GM13977 (cell line): Measurements from ENCODE around the gene TACSTD2.
"Not testable (repeated sequence)": the region's sequence is repeated elsewhere in the genome, so short reads cannot be mapped to it uniquely, and the experiment has no call there.

Experiments used
- DNase-seq: peaks from one replicate; pipeline ENCODE4 v3.0.0; 2012; ENCODE audit warnings: low spot score
- in situ Hi-C: fragments of 300-500 bp; cut with MboI; formaldehyde crosslinking; loops from one replicate; pipeline ENCODE4 v1.12.0; 2022; ENCODE audit warnings: low sequenced_read_pairs, low pct_unique_long_range_greater_than_20kb, mixed read lengths, inconsistent platforms; ENCODE audit not compliant: unreplicated experiment
- TF ChIP-seq, protein P1 (sequence below): IDR thresholded peaks from 2 replicates; pipeline ENCODE4 v1.5.1; 2012; ENCODE audit warnings: mild to moderate bottlenecking, control low read depth; ENCODE audit not compliant: insufficient read depth; ENCODE audit errors: extremely low read depth, missing control alignments

The TACSTD2 gene

DNA sequence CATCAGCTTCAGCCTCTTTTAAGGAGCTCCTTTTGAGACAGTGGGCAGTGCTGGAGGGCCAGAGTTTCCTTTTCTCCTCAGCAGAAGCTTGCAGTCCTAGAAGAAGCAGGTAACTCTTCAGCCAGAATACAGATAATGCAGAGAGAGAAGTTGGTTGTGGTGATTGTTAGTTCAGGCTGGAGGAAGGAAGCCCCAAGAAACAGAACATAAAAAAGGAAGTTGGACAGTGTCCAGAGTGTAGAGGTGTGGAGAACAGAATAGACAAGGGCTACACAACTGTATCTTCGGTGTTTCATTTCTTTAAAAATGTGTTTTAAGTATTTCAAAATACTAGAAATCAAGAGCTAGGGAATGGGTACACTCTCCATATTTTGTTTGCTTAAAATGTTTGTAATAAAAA is 6.4 kb upstream of the TACSTD2 start:
- no peak for DNase-seq
- in situ Hi-C loops: no loop called here
- TF ChIP-seq, protein P1, sequence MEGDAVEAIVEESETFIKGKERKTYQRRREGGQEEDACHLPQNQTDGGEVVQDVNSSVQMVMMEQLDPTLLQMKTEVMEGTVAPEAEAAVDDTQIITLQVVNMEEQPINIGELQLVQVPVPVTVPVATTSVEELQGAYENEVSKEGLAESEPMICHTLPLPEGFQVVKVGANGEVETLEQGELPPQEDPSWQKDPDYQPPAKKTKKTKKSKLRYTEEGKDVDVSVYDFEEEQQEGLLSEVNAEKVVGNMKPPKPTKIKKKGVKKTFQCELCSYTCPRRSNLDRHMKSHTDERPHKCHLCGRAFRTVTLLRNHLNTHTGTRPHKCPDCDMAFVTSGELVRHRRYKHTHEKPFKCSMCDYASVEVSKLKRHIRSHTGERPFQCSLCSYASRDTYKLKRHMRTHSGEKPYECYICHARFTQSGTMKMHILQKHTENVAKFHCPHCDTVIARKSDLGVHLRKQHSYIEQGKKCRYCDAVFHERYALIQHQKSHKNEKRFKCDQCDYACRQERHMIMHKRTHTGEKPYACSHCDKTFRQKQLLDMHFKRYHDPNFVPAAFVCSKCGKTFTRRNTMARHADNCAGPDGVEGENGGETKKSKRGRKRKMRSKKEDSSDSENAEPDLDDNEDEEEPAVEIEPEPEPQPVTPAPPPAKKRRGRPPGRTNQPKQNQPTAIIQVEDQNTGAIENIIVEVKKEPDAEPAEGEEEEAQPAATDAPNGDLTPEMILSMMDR: no peak

DNA sequence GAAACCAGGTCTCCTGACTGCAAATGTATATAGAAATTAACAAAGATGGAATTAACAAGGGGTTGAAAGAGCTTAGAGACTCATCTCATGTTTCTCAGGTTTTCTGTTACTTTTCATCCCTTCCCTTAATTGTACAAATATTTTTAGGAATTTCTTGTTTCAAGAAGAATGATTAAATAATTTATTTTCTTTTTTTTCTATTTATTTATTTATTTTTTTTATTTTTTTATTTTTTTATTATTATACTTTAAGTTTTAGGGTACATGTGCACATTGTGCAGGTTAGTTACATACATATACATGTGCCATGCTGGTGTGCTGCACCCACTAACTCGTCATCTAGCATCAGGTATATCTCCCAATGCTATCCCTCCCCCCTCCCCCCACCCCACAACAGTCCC is 5.1 kb upstream of the TACSTD2 start:
- DNase-seq, in situ Hi-C loops: not testable (repeated sequence)

DNA sequence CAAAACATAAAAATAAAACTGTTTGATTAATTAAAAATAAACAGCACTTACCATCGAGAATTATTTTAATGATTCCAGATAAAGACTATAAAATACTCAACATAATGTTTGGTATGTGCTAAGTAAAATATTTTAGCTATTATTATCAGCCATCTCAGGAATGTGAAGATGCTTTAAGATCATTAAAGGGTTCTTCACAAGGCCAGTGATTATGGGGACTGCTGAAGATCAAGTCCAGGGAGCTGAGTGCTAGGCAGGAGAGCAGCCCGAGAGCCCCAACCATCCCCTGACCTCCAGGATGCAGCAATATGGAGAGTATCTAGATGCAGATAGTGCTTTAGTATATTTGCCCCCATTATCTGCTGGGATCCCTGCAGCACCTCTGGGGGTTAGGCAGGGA is 4.6 kb upstream of the TACSTD2 start:
- TF ChIP-seq, protein P1: no peak
- DNase-seq: no peak
- in situ Hi-C loops: no loop called here

DNA sequence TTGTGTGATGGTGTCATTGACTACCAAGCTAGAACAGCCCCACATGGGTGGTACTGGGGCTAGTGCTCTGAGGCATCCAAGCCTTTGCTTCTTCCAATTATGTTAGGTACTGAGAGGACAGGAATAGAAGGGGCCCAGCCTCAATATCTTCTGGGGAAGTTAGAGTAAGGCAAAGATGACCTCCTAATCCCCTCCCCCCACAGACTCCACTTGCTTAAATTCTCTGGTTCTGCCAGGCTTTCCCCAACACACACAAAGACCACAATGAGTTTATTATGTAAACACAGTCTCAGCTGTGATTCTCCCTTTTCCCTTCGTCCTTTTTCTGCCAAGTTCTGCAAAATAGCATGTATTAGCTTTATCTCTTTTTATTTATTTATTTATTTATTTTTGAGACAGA is 3.1 kb upstream of the TACSTD2 start:
- in situ Hi-C loops: no loop called here
- TF ChIP-seq, protein P1: no peak
- no peak for DNase-seq

DNA sequence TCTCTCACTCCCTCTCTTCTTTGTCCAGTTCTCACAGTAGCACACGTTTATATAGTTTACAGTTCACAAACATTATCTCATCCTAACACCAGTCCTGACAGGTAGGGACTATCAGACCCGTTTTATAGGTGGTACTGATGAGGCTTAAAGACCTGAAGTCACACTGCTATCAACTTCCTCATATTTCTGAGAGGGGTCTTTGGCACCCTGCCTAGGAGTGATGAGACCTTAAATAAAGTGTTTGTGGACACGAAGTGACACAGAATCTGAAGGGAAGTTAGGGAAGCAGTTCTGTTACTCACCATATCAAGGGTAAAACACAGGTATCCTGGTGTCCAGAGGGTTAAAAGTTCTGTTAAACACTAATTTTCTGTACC is 590 bp upstream of the TACSTD2 start:
- in situ Hi-C loops: no loop called here
- TF ChIP-seq, protein P1: no peak

DNA sequence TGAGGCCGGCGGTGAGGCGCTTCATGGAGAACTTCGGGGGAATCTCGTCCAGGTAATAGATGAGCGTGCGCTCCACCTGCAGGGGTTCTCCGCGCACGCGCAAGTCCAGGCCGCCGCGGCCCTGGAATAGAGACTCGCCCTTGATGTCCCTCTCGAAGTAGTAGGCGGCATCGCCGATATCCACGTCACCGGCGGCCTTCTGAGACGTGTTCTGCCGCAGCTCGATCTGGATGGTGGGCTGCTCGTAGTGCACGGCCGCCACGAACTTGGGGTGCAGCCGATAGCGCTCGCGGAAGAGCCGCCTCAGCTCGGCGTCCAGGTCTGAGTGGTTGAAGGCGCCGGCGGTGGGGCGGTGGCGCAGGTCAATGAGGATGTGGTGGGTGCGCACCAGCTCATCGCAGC is 726 bp downstream of the TACSTD2 start:
- in situ Hi-C loops: no loop called here
- DNase-seq: peak; percentile 38
- TF ChIP-seq, protein P1: no peak

More for the DNA sequence above, 590 bp upstream of the TACSTD2 start:
- no peak for DNase-seq

DNA sequence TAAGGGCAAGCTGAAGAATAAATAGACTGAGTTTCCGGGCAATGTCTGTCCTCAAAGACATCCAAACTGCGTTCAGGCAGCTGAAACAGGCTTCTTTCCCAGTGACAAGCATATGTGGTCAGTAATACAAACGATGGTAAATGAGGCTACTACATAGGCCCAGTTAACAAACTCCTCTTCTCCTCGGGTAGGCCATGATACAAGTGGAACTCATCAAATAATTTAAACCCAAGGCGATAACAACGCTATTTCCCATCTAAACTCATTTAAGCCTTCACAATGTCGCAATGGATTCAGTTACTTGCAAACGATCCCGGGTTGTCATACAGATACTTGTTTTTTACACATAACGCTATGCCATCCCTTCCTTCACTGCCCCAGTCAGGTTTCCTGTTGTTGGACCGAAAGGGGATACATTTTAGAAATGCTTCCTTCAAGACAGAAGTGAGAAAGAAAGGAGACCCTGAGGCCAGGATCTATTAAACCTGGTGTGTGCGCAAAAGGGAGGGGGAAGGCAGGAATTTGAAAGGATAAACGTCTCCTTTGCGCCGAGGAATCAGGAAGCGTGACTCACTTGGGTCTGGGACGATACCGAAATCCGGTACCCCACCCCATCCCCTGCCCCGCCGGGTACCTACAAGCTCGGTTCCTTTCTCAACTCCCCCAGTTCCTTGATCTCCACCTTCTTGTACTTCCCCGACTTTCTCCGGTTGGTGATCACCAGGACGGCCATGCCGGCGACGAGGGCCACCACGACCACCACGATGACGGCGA is 1.3 kb downstream of the TACSTD2 start:
- TF ChIP-seq, protein P1: no peak
- DNase-seq: no peak
- in situ Hi-C loops: no loop called here
